H9 (cell line): Measurements from ENCODE around the gene STRA6. TPM values are rescaled to one million over a fixed set of nuclear protein-coding genes. Genes with fewer than 3 reads are reported as not detected.

Source experiments
- DNase-seq: peaks from one replicate; pipeline ENCODE4 v3.0.0-alpha.2; 2017
- H2AFZ ChIP-seq: one replicate; pipeline ENCODE4 v1.6.1; 2013; ENCODE audit warnings: mild to moderate bottlenecking, low read length, control low read depth, moderate library complexity
- H2AK5ac ChIP-seq: 2 replicates; pipeline ENCODE4 v1.6.1; 2013; ENCODE audit warnings: low read length, control low read depth, mixed read lengths; ENCODE audit not compliant: insufficient read length
- H2BK120ac ChIP-seq: one replicate; pipeline ENCODE4 v1.6.1; 2013; ENCODE audit warnings: low read depth, mild to moderate bottlenecking, low read length, control low read depth, inconsistent platforms; ENCODE audit not compliant: poor library complexity, severe bottlenecking
- H2BK12ac ChIP-seq: 2 replicates; pipeline ENCODE4 v1.6.1; 2013; ENCODE audit warnings: low read length, control low read depth, mixed read lengths, low read depth; ENCODE audit not compliant: insufficient read length
- H2BK15ac ChIP-seq: 2 replicates; pipeline ENCODE4 v1.6.1; 2013; ENCODE audit warnings: low read depth, low read length, control low read depth
- H2BK20ac ChIP-seq: one replicate; pipeline ENCODE4 v1.6.1; 2013; ENCODE audit warnings: low read depth, mild to moderate bottlenecking, low read length, control low read depth, inconsistent platforms; ENCODE audit not compliant: poor library complexity, severe bottlenecking
- H2BK5ac ChIP-seq: 2 replicates; pipeline ENCODE4 v1.6.1; 2013; ENCODE audit warnings: low read length, control low read depth, mixed read lengths; ENCODE audit not compliant: insufficient read length
- H3K14ac ChIP-seq: 2 replicates; pipeline ENCODE4 v1.6.1; 2013; ENCODE audit warnings: low read length, control low read depth; ENCODE audit not compliant: insufficient read depth
- H3K18ac ChIP-seq: 2 replicates; pipeline ENCODE4 v1.6.1; 2013; ENCODE audit warnings: low read depth, mild to moderate bottlenecking, mixed read lengths, low read length, control low read depth; ENCODE audit not compliant: insufficient read length
- H3K23ac ChIP-seq: 2 replicates; pipeline ENCODE4 v1.6.1; 2013; ENCODE audit warnings: low read length, control low read depth, mixed read lengths, low read depth; ENCODE audit not compliant: insufficient read length
- H3K23me2 ChIP-seq: 2 replicates; pipeline ENCODE4 v1.6.1; 2013; ENCODE audit warnings: low read depth, mild to moderate bottlenecking, mixed read lengths, low read length, control low read depth; ENCODE audit not compliant: insufficient read length, poor library complexity, severe bottlenecking
- H3K27ac ChIP-seq: 2 replicates; pipeline ENCODE4 v1.5.1; 2013; ENCODE audit warnings: low read length, control low read depth, mixed read lengths, low read depth; ENCODE audit not compliant: insufficient read length
- H3K27me3 ChIP-seq: 2 replicates; pipeline ENCODE4 v1.6.1; 2013; ENCODE audit warnings: low read length, control low read depth, inconsistent platforms; ENCODE audit not compliant: insufficient read depth
- H3K4ac ChIP-seq: 2 replicates; pipeline ENCODE4 v1.6.1; 2013; ENCODE audit warnings: low read depth, mild to moderate bottlenecking, control low read depth, inconsistent platforms, low read length, moderate library complexity
- H3K4me1 ChIP-seq: 2 replicates; pipeline ENCODE4 v1.6.1; 2013; ENCODE audit warnings: low read length, control low read depth, inconsistent platforms; ENCODE audit not compliant: insufficient read depth
- H3K4me2 ChIP-seq: 2 replicates; pipeline ENCODE4 v1.6.1; 2013; ENCODE audit warnings: low read length, control low read depth, mixed read lengths; ENCODE audit not compliant: insufficient read length, insufficient read depth
- H3K56ac ChIP-seq: 2 replicates; pipeline ENCODE4 v1.6.1; 2013; ENCODE audit warnings: low read depth, mild to moderate bottlenecking, mixed read lengths, low read length, control low read depth; ENCODE audit not compliant: insufficient read length
- H3K79me1 ChIP-seq: 2 replicates; pipeline ENCODE4 v1.6.1; 2013; ENCODE audit warnings: low read depth, mild to moderate bottlenecking, moderate library complexity, low read length, control low read depth, inconsistent platforms; ENCODE audit not compliant: insufficient read depth, poor library complexity, severe bottlenecking
- H3K79me2 ChIP-seq: 2 replicates; pipeline ENCODE4 v1.6.1; 2013; ENCODE audit warnings: low read length, control low read depth, inconsistent platforms; ENCODE audit not compliant: insufficient read depth
- H3K9ac ChIP-seq: 2 replicates; pipeline ENCODE4 v1.6.1; 2013; ENCODE audit warnings: low read length, control low read depth, mixed read lengths; ENCODE audit not compliant: insufficient read length; ENCODE audit errors: extremely low read depth
- H3K9me3 ChIP-seq: one replicate; pipeline ENCODE4 v1.6.1; 2013; ENCODE audit warnings: low read depth, low read length, inconsistent platforms; ENCODE audit not compliant: control insufficient read depth
- H3T11ph ChIP-seq: one replicate; pipeline ENCODE4 v1.6.1; 2013; ENCODE audit warnings: mild to moderate bottlenecking, low read length, control low read depth, inconsistent platforms
- H4K20me1 ChIP-seq: one replicate; pipeline ENCODE4 v1.6.1; 2013; ENCODE audit not compliant: control insufficient read depth, insufficient read length, insufficient read depth
- H4K5ac ChIP-seq: 2 replicates; pipeline ENCODE4 v1.6.1; 2013; ENCODE audit warnings: low read depth, mild to moderate bottlenecking, mixed read lengths, low read length, control low read depth; ENCODE audit not compliant: insufficient read length
- H4K8ac ChIP-seq: replicated peaks from 2 replicates; pipeline ENCODE4 v1.6.1; 2013; ENCODE audit warnings: low read length, control low read depth, mixed read lengths, low read depth; ENCODE audit not compliant: insufficient read length
- H4K91ac ChIP-seq: 2 replicates; pipeline ENCODE4 v1.6.1; 2013; ENCODE audit warnings: low read depth, mild to moderate bottlenecking, moderate library complexity, mixed read lengths, low read length, control low read depth; ENCODE audit not compliant: insufficient read length
- H3K27ac Mint-ChIP-seq, 3 experiments: 2 replicates in 2 of 3; 3 replicates in 1 of 3; pipeline ENCODE4 v1.8.0; 2020 to 2021; ENCODE audit warnings: mixed read lengths in 3 of 3, mild to moderate bottlenecking in 1 of 3, moderate library complexity in 1 of 3
- H3K27me3 Mint-ChIP-seq: 2 replicates; pipeline ENCODE4 v1.8.0; 2021; ENCODE audit warnings: low read depth, mild to moderate bottlenecking, moderate library complexity, mixed read lengths
- H3K36me3 Mint-ChIP-seq, 3 experiments: 2 replicates in 2 of 3; 3 replicates in 1 of 3; pipeline ENCODE4 v1.8.0; 2020 to 2021; ENCODE audit warnings: low read depth in 3 of 3, mixed read lengths in 3 of 3; ENCODE audit not compliant: insufficient read depth in 1 of 3
- H3K4me1 Mint-ChIP-seq, 2 experiments: 2 replicates each; pipeline ENCODE4 v1.8.0; 2020; ENCODE audit warnings: mixed read lengths in 2 of 2
- H3K4me3 Mint-ChIP-seq, 2 experiments: 2 replicates in 1 of 2; 3 replicates in 1 of 2; pipeline ENCODE4 v1.8.0; 2020 to 2021; ENCODE audit warnings: mild to moderate bottlenecking in 2 of 2, mixed read lengths in 2 of 2, moderate library complexity in 1 of 2
- H3K9me3 Mint-ChIP-seq, 2 experiments: 2 replicates in 1 of 2; 3 replicates in 1 of 2; pipeline ENCODE4 v1.8.0; 2020; ENCODE audit warnings: mild to moderate bottlenecking in 2 of 2, mixed read lengths in 2 of 2, moderate library complexity in 1 of 2
- CTCF ChIP-seq: fragments of 200-600 bp; sonication (generic); conservative IDR thresholded peaks from 3 replicates; pipeline ENCODE4 v1.8.0; 2021; ENCODE audit warnings: antibody characterized with exemption, mild to moderate bottlenecking
- WGBS: extraction: QIAGEN DNeasy Blood & Tissue Kit; methylation state at CpG from one replicate; pipeline ENCODE4 v1.1.7; 2013; ENCODE audit warnings: missing lambda C conversion rate, low lambda C conversion rate, mixed read lengths; ENCODE audit not compliant: insufficient read length; ENCODE audit errors: extremely low coverage; 5-methylcytosine and 5-hydroxymethylcytosine counted together
- total RNA-seq: library from RNA; stranded (reverse); gene quantifications from 2 replicates; pipeline ENCODE4 v1.2.1, GENCODE V29; 2021

The STRA6 gene
- total RNA-seq, 1 experiment from 2014 or later, result 12.8 TPM

DNA sequence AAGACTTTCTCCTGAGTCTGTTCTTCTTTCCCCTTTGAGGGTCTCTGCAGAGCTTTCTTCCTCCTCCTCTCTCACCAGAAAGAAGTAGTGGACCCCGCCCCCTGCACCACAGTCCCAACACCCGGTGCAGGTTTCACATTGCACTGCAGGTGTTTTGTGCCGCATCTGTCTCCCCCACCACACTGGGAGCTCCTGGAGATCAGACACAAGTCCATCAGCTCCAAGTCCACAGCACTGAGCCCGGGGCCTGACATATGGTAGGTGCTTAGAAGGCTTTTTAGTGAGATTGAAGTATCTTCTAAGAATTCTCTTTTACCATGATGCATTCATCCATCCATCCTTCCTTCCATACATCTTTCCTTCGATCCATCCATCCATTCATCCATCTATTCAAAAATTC, 9.8 kb downstream of the STRA6 start:
- no peak overlapping the region for H2BK12ac ChIP-seq
- no peak for TF ChIP-seq CTCF
- H3K23me2 ChIP-seq, result no peaks in the 10 kb centered on the region
- no peaks in the 10 kb centered on the region for H3K27me3 ChIP-seq
- no peak overlapping the region for H3T11ph ChIP-seq
- no peak overlapping the region for H3K4me2 ChIP-seq
- no peaks in the 10 kb centered on the region for H4K20me1 ChIP-seq
- Mint-ChIP-seq H3K4me1 (peaks cover 0 to 9% of the 10 kb centered on the region in 2 experiments), H3K4me3 (no peak overlapping the region; a peak in 1 of 5 replicates), H3K27ac (no peak overlapping the region), H3K36me3 (no peaks in the 10 kb centered on the region; a peak in 2 of 7 replicates), H3K9me3 (no peaks in the 10 kb centered on the region), H3K27me3 (peaks cover 5% of the 10 kb centered on the region; the same call in 1 of the 2 replicates)
- DNase-seq, result no peak
- WGBS, result 100% methylated on average over 1 of the region's 5 CpGs
- no peak overlapping the region for H2BK20ac ChIP-seq
- no peak overlapping the region for H2AFZ ChIP-seq
- H2BK15ac ChIP-seq, result no peak overlapping the region
- no peak overlapping the region for H2AK5ac ChIP-seq
- H3K4me1 ChIP-seq, result no peaks in the 10 kb centered on the region
- no peak overlapping the region for H2BK5ac ChIP-seq
- no peaks in the 10 kb centered on the region for H3K79me2 ChIP-seq
- no peak overlapping the region for H3K56ac ChIP-seq
- H3K18ac ChIP-seq, result no peak overlapping the region
- no peak overlapping the region for H3K27ac ChIP-seq
- no peak overlapping the region for H3K23ac ChIP-seq
- H3K4ac ChIP-seq, result no peak overlapping the region
- H2BK120ac ChIP-seq, result no peak overlapping the region
- no peak overlapping the region for H4K8ac ChIP-seq
- no peak overlapping the region for H3K9ac ChIP-seq
- no peaks in the 10 kb centered on the region for H3K9me3 ChIP-seq
- no peak overlapping the region for H3K14ac ChIP-seq
- H4K91ac ChIP-seq, result no peak overlapping the region
- H4K5ac ChIP-seq, result no peak overlapping the region
- H3K79me1 ChIP-seq, result no peaks in the 10 kb centered on the region
